Ureter (tissue), 1 donor: ENCODE measurements around the gene RCAN2. TPM values are rescaled to one million over a fixed set of nuclear protein-coding genes. Genes with fewer than 3 reads are reported as not detected.
"Not testable (repeated sequence)": the region's sequence is repeated elsewhere in the genome, so short reads cannot be mapped to it uniquely, and the experiment has no call there.

Source experiments
- DNase-seq: peaks from one replicate; pipeline ENCODE4 v3.0.0-alpha.2; 2020; ENCODE audit warnings: low spot score
- total RNA-seq: library from RNA; stranded (reverse); gene quantifications from one replicate; pipeline ENCODE4 v1.2.4, GENCODE V29; 2023
- donor health status: DM: yes; HTN: yes; CAD: no.

The RCAN2 gene
- total RNA-seq, 1 donor from 2014 or later = 19.8 TPM

DNA sequence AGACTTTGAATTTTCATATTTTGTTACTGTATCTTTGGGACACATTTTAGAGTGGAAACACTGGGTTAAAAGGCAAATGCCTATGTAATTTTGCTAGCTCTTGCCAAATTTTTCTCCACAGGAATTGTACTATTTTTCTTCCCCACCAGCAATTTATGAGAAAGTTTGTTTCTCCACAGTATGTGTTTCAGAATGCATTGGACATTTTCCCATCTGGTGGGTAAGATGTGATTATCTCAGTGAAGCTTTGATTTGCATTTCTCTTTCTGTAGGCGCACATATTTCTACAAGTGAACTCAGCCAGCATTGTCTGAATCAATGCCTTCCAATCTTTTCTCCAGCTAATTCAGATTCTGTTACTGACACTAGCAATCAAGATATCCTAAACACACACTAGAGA is 157.8 kb downstream of the RCAN2 start:
- no peak for DNase-seq

DNA sequence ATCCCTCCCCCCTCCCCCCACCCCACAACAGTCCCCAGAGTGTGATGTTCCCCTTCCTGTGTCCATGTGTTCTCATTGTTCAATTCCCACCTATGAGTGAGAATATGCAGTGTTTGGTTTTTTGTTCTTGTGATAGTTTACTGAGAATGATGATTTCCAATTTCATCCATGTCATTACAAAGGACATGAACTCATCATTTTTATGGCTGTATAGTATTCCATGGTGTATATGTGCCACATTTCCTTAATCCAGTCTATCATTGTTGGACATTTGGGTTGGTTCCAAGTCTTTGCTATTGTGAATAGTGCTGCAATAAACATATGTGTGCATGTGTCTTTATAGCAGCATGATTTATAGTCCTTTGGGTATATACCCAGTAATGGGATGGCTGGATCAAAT is 158.8 kb downstream of the RCAN2 start:
- DNase-seq = not testable (repeated sequence)

DNA sequence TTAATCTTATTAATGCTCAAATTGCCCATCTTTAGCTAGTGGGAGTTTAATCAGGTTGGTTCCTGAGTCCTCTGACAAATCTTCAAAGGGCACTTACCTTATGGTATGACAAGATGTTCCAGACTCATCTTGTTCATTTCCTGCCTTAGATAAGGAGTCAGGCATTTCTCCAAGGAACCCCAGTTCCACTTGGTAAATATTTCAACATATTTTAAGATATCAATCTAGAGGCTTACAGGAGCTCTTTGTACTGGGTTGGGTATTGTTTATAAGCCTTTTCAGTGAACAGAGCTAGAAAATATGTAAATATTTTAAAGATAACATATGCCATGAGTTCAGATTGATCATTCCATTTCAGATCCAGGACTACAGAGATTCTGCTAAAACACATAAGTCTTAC is 159.8 kb downstream of the RCAN2 start:
- no peak for DNase-seq

DNA sequence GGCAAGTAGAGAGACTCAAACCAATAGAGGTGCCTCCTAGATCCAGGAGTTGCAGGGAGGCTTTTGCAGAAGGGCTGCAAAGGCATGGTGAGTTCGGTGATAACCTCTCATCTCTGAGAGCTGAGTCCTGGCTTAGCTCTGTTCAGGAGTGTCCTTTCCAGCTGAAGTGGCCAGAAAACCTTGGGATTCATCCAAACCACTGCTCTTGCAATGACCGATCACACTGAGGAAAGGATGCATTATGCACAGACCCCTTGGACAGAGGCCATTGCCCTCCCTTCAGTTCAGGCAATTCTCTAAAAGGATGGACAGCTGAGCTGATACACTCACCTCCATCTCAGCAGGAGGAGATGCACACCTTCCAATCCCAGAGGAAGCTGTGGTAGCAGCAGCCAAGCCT is 161.7 kb downstream of the RCAN2 start:
- no peak for DNase-seq

DNA sequence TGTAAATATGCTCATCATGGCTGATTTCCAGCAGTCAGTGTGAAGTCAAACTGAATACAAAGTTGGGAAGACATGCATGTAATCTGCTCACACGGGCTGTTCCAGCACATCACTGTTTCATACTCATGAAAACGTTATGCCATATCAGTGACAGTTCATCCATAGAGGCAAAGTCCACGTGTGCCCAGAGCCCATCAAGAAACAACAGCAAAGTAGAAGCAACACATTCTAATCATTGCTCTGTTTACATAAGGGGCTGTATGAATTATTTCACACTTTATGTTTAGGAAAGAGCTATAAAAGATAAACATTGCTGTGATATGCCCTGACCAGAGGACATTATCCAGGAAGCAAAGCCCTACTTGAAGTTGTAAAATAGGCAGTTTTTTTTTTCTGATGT is 163.5 kb downstream of the RCAN2 start:
- no peak for DNase-seq

DNA sequence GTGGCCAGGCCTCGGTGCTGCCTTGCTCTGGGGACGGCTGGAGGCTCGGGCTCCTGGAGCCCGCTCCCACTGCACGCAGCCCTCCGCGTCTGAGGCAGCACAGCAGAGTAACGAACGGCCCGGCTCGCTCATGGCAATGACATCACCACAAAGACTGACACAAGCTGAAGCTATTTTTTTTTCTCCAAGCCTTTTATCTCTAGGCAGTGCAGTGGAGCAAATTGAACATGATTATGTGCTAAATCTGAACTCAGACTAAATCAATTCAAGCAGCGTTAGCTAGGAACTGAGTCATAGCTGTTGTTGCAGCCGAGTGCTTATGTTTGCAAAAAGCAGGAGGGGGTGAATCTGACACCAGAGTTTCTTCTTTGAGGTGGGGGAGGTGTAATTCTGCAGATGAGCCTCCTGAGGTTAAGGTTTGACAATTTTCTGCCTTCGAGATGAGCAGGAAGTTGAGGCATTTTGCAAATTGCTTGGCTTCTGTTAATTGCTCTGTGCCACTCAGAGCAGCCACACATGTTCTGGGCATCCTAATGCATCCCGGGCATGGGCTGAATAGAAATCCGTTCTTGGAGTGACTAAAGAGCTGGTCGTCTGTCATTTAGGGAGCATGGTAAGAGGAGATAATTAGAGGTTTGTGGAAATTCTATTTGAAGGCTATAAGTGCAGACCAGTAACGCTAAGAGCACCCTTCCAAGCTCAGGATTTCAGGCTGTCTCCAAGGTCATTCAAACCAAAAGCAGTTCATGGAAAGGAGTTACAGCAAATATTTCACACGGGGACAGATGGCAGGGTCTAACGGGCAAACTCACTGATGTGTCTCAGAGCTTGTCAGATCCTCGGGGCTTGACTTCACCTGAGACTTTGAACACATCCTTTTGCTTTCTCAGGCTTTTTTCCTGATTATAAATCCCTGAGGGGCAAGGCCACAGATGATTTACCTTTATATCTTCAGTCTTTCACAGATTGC is 165.4 kb downstream of the RCAN2 start:
- no peak for DNase-seq

DNA sequence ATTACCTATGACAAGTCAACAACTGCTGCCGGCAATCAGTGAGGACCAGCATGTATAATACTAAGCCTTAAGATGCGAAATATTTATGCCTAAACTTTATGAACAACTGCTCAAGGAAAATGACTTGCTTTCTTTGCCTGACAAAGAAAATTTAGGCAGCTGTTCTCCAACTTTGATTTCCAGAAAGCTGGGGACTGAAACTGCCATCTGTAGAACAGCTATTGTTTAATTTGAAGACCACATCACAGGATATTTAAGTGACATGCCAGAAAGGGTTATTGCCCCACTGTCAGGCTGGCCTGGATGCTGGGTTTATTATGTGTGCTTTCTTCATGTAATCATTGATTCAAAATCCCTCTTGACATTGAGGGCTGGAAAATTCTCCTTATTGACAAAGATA is 166.5 kb downstream of the RCAN2 start:
- no peak for DNase-seq

DNA sequence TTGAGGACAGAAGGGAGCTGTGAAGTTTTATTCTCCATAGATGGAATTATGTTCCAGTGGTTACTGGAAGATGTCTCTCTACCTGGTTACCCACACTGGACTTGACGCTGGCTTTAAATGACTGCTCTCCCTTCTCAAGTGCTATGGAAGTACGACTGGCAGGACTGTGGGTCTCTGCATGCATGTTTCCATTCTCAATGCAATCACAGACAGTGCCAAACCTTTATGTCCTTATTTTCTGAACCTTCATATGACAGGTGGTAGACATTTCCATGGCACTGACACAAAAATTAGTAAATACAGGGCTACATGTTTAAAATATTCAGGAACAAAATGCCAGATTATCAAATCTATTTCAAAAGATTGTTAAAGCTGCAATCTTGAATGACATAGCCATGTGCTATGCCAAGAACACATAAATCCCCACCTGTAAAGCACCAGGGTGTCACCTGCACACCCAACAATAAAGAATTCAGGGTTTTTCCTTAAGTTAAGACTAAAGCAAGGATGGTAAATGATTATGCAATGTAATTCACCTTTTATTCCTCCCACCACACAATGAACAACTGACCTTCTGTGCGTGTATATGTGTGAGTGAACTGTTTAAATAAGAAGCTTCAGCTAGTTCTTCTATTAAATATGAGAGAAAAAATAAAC is 167.2 kb downstream of the RCAN2 start:
- DNase-seq = no peak

DNA sequence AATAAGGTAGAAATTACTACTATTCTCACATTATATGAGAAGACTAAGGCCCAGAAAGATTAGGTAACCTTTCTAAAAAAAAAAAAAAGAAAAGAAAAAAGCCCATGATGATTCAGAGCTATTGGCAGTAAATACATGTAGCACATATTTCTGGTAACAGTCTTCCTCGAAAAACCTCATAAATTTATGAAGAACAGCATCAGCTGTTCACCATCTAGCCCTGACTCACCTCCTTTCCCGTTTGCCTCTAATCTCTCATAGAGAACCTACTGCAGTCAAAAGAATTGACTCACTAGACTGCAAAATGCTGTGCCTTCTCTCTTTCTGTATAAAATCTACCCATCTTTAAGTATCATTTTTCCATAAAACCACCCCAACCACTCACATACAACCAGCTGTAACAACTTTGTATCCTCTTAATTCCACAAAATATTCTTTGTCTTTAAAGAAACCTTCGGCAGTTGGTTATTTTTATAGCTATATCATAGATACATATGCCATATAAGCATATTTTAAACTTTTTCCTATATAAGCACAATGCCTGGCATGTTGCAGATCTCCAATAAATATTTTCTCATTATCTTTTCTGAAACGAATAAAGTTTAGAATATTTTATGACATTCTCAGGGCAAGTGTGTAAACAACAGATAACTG is 167.8 kb downstream of the RCAN2 start:
- DNase-seq = no peak

DNA sequence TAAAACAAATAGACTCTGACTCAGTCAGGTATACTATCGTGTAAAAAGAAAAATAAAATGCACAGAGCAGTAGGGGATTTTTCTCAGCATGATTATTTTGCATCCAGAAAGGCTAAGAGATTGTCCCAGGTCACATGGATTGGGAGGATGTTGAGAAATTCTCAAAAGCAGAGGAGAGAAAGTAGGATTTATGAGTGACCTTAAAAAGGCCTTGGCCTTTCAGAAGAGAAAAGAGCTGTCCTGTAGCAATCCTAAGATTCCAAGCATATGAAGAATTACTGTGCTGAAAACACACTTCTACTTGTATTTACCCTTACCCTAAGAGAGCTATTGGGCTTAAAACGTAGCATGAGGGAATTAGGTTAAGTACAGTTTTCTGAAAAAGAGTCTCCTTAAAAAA is 170.7 kb downstream of the RCAN2 start:
- DNase-seq = no peak

DNA sequence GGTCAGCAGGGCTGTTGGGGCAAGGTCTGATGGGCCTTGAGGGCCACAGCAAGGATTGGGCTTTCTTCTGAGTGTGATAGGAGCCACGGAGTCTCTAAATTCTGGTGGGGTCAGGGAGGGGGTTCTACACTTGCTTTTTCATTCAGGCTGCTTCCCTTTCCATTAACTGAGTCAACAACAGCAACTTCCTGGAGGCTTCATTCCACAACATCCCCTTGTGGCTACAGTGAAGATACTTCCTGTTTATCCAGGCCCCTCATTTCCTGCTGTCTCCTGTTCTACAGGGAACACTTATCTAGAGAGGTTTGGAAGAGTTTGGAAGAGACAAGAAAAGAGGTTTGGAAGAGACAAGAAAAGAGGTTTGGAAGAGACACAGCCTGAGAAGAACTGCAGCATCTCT is 175.7 kb downstream of the RCAN2 start:
- no peak for DNase-seq

DNA sequence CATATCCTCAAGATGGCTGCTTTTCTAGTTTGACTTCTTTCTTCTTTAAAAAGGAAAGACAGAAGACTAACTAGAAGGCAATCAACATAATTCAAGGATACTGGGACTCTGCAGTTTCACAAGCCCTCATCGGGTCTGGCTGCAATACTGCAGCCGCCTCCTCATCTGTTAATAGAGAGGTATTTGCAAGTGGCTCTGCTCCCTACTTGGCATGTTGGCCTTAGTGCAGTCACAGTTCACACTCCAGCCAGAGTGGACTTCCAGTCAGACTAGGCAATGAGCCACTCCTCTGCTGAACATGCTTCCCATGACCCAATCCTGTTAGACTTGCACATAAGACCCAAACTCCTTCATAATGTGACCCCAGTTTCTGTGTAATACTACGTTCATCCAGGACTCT is 178.6 kb downstream of the RCAN2 start:
- no peak for DNase-seq

DNA sequence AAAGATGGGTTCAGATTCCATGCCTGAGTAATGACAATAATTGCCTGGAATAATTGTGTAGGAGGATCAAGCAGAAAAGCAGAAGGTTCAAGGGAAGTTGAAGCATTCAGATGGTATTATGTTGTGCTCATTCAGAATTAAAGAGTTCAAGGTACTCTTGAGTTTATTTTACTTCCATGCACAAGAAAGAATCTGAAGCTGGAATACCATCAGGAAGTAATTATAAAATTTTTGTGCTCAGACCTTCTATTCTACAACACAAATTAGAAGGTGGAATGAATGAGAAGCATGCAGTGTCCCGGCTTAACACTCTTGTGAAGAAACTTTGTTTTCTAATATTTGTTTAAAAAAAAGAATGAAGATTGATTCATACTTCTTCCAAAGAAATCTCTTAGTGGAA is 181.1 kb downstream of the RCAN2 start:
- DNase-seq = no peak

DNA sequence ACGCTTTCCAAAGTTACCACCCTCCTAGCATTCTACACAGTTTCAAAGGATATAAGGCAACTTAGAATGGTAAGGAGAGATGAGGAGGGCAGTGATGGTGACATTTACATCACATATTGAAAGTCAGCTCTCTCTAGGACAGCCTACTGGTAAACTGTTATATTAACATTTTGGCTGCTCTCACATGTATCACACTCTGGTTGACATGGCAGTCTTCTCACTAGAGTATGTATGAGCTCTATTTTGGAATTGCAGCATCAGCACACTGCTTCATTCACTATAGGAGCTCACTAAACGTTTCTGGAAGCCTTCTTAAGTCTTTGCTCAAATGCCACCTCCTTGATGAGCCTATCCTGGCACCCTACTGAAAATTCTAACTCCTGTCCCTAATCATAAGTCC is 184.8 kb downstream of the RCAN2 start:
- no peak for DNase-seq

DNA sequence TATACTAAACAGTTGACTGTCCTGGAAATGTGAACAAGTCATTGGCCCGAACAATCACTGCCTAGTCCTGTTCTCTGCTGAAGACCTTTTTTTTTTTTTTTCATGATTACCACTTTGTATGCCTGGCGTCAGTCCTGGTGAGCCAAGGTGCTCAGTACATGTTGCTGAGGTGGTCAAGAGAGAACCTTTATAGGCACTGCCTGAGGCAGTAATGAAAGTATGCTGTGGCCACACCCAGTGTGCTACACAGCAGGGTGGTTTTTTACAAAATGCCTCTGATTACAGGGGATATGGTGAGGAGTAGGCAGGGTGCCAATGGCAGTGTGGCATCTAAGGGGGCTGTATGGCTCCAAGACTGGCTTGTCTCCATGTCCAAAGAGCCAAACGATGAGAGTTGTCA is 185.4 kb downstream of the RCAN2 start:
- DNase-seq = no peak

DNA sequence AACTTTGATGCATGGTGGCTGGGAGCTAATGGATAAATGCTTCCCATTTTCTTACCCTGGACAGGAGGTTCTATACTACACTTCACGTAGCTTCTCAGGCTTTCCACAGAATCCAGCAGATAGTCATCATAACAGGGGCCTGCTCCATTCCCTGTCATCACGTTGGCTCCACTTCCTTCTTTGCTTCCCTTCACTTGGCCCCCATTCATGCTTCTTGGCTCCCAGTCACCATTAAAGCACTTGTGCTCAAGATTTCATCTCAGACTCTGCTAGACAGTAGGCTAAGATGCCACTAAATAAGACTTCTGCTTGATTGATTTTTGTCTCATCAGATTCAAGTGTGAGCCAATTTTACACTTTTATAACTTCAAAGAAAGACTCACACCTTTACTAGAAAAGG is 186.0 kb downstream of the RCAN2 start:
- DNase-seq = no peak

DNA sequence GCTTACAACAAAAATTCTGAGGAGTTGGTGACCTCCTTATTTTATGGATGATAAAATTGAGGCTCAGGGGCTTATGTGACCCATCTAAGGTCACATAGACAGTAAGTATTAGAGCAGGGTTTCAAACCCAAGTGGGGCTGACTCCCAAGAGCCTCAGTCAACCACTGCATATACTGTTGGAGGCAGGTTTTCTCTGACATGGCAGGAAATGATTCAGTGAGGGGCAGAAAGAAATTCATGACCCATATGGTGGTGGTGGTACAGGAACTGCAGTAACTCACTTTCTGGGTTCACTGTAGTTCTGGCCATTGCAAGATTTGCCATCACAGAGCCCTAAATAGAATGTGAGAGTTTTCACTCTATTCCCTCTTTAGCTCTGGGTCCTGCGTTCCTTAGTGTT is 188.4 kb downstream of the RCAN2 start:
- no peak for DNase-seq

DNA sequence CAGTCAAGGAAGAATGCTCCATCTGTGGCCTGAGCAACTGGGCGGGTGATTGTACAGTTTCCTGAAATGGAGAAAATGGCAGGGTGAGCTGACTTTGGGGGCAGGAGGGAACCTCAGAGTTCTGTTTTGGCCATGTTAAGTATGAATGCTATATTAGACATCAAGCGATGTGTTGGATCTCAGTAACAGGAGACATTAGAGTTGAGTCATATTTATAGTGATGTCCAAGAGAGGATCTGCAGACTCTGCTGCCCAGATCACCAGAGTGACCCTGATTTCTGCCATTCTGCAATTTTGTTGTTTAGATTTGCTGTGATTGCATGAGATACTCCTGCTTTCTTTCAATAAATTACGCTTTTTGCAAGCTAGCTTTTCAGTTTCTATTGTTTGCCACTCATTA is 189.1 kb downstream of the RCAN2 start:
- DNase-seq = no peak

DNA sequence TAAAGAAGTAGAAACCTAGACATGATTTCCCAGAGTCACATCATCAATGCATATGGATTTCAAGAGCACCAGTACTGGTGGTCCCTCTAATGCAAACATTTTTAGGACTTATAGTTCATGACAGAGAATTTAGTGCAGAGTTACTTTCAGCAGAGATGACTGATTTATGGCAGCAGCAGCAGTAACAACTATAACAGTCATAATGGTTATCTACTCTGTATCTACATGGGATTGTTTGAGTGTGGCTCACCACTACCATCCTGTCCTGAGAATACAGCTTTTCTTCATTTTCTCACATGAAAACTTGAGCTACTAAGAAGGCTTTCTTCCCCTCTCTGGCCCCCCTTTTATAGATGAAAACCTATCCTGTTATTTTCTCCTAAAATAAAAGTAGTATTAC is 192.0 kb downstream of the RCAN2 start:
- DNase-seq = no peak

DNA sequence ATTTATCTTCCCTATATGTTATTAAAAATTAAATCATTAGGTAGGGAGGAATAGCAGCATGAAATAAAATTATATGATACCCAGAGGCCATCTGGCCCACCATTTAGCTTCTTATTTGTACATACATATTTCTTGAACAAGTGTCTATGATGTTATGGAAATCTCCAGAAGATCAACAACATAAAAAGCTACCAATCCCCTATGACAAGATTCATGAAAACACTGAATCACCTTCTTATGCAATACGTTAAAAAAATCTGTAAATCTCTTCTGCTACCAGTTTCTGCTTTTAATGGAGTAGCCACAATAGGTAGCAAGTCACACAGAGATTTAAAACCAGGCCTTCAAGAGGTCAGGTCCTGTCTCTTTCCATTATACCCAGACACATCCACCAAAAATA is 194.7 kb downstream of the RCAN2 start:
- DNase-seq = no peak

DNA sequence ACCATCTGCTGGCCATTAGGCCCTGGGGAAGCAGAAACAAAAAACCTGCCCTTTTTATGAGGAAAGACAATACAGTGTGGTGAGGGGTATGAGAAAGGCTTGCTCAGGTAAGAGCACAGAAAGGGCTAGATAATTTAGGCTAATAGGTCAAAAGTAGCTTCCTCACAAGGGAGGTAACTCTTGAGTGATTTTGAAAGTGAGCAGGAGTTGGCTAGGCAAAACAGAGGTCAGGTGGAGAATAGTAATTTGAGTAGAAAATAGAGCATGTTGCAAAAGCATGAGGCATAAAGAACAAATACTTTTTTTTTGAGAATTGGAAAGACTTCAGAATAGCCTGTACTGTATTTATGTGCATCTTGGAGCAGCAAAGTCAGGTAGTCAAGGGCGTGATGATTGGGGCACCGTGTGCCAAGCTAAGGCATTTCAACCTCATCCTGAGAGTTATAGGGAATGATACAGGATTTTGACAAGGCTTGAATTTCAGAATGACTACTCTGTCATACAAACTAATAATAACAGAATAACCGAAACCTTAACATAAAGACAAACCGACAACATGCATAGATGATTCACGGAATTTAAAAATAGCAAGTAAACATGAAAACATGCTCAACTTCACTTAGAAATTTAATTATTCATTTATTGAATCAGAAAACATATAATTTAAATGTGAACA is 197.5 kb downstream of the RCAN2 start:
- DNase-seq = no peak

DNA sequence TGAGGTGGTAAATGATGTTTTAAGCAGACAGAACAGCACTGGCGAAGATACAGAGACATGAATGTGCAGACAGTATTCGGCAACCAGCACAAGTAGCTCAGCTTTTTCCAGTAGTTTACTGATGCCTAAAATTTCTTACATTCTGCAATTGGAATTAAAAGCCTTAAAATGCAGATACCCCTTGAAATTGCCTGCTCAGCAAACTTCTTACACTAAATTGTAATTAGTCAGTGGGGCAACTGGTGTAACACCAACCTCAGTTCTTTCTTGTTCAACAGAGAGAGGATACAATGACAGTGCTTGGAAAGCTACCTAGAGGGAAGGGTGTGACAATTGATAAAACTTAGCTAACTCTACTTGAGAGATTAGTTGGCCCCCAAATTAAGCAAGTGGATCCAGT is 199.4 kb downstream of the RCAN2 start:
- no peak for DNase-seq
